ENCODE data around the gene DUSP1.

The DUSP1 gene

DNA sequence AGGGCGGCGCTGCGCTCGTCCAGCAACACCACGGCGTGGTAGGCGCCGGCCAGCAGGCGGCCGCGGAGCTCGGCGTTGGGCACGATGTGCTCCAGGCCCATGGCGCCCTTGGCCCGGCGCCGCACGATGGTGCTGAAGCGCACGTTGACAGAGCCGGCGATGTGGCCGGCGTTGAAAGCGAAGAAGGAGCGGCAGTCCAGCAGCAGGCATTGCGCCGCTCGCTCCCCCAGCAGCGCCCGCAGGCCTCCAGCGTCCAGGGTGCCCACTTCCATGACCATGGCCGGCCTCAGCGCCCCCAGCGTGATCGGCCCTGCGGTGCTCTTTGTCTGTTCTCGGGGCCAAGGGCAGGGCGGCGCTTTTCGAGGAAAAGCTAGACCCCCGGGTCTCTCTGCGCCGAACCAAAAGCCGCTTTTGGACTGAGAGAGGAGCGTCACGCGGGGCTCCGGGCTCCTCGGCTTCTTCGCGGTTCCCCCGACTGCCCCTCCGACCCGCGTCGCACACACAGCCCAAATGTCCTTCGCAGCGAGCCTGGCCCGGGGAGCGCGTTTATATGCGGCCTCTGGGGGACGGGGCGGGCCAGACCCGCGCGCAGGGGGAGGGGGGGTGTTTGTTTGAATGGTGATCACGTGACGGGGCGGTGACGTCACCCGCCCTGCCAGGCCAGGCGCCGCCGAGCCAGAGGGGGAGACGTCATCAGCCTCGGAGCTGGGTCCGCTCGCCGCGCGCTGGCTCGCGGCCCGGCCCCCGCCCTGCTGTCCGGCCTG lies at the start of gene DUSP1:
DUSP1 (minus strand) TSS at position 521 of the 764 bp plus-strand sequence; CDS start at position 278, 243 bp downstream.
- TF ChIP-seq GATA3 (IDR thresholded peaks at IDR 0.05; ENCODE audit: low read depth, low read length), result no peak

GRCh38 chr5:172820046-172820767 lies 49.2 kb upstream of the DUSP1 start:
- TF ChIP-seq GATA2 (IDR thresholded peaks at IDR 0.05; ENCODE audit: low read depth, low read length) (no peak), GATA3 (IDR thresholded peaks at IDR 0.05; ENCODE audit: low read depth, low read length) (no peak)

DNA sequence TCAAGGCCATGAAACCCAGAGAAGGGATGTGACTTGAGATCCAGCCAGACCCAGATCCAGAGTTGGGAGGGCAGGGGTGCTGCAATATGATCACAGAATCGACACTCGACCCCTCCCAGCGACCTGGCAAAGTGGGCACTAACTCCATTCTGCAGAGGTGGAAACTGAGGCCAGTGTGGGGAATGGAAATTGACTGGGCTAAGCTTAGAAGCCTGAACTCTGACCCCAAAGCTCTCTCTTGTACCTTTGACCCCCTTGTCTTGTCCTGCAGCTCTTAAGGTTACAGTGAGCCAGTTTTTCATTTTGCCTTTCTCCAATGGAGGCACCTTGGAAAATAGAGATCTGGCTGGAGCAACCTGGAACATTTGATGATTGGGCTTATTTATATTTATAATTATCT lies 48.6 kb upstream of the DUSP1 start:
- no peak for TF ChIP-seq GATA3 (IDR thresholded peaks at IDR 0.05; ENCODE audit: low read depth, low read length)
- TF ChIP-seq GATA2 (IDR thresholded peaks at IDR 0.05; ENCODE audit: low read depth, low read length), result no peak

DNA sequence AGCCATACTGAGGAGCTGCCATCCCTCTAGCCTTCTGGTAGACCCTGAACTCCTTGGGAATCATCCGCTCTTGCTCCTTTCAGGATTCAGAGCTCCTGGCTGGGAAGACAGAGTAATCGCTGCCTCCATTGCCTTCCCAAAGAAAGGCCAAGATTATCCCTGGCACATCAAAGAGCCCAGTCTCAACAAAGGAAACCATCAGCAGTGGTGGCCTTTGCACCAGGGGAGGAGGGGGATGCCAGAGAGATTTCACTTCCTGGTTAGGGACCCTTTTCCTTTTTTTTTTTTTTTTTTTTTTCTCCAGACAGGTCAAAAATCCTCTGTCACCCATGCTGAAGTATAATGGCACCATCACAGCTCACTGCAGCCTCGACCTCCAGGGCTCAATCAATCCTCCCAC lies 47.1 kb upstream of the DUSP1 start:
- TF ChIP-seq GATA3 (IDR thresholded peaks at IDR 0.05; ENCODE audit: low read depth, low read length) (no peak), GATA2 (IDR thresholded peaks at IDR 0.05; ENCODE audit: low read depth, low read length) (no peak)

DNA sequence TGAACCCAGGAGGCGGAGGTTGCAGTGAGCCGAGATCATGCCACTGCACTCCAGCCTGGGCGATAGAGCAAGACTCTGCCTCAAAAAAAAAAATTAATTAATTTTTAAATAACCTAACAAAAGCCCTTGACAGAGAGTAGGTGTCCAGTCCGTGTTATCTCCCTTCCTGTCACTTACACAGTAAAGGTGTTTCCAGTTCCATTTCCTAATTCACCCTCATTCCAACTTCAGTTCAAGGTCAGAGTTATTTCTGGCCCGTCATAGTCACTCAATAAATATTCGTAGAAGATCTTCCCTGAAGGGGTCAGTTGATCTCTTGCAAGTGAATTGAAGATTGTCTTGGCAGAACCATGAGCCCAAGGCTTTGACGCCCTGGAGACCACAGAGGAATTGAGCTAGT lies 46.7 kb upstream of the DUSP1 start:
- TF ChIP-seq GATA3 (IDR thresholded peaks at IDR 0.05; ENCODE audit: low read depth, low read length) (no peak), GATA2 (IDR thresholded peaks at IDR 0.05; ENCODE audit: low read depth, low read length) (no peak)

DNA sequence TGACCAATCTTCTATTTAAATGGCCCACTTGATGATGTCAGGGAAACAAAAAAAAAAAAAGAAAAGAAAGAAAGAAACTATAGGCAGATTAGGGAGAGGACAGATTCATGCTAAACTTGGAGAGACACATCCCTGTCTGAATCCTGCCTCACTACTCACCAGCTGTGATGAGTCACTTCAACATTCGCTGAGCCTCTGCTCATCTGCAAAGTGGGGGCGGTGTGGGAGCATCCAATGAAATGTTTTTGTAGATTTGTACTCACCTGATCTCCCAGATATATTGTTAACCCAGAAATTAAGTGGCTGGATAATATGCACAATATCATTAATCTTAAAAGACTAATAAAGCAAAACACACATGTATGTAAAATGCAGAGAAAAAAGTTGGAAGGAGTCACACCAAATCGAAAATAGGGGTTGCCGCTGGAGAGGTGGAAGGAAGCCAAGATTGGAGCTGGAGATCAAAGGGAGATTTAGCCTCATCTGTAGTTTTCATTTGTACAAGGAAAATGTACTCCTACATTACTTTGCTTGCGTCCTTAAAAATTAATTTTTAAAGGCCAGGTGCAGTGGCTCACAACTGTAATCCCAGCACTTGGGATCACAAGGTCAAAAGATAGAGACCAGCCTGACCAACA lies 46.0 kb upstream of the DUSP1 start:
- no peak for TF ChIP-seq GATA2 (IDR thresholded peaks at IDR 0.05; ENCODE audit: low read depth, low read length)
- no peak for TF ChIP-seq GATA3 (IDR thresholded peaks at IDR 0.05; ENCODE audit: low read depth, low read length)

DNA sequence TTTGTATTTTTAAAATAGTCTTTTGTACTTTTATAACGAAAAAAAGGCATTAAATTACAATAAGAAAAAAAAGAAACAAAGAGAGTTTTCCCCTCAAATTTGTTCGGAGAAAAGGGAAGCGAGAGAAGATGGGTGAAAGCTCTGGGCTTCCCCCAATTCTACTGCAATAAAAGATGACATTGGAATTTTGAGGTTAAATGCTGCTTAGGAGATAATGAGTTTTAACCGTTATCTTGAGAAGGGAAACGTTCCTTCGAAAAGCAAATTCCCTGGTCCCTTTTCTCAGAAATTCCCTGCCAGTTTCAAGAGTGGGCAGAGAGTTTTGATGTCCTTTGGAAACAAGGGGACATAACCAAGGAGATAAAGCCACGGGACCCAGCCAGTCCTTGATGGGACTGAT lies 44.6 kb upstream of the DUSP1 start:
- TF ChIP-seq GATA2 (IDR thresholded peaks at IDR 0.05; ENCODE audit: low read depth, low read length) (no peak), GATA3 (IDR thresholded peaks at IDR 0.05; ENCODE audit: low read depth, low read length) (no peak)

GRCh38 chr5:172809774-172810173 lies 38.8 kb upstream of the DUSP1 start:
- no peak for TF ChIP-seq GATA2 (IDR thresholded peaks at IDR 0.05; ENCODE audit: low read depth, low read length)
- no peak for TF ChIP-seq GATA3 (IDR thresholded peaks at IDR 0.05; ENCODE audit: low read depth, low read length)

GRCh38 chr5:172807766-172808311 lies 36.8 kb upstream of the DUSP1 start:
- TF ChIP-seq GATA3 (IDR thresholded peaks at IDR 0.05; ENCODE audit: low read depth, low read length) (no peak), GATA2 (IDR thresholded peaks at IDR 0.05; ENCODE audit: low read depth, low read length) (no peak)

- no peak for TF ChIP-seq GATA2 (IDR thresholded peaks at IDR 0.05; ENCODE audit: low read depth, low read length)
- TF ChIP-seq GATA3 (IDR thresholded peaks at IDR 0.05; ENCODE audit: low read depth, low read length), result no peak
Observed at GRCh38 chr5:172806897-172807672, 36.1 kb upstream of the DUSP1 start.

DNA sequence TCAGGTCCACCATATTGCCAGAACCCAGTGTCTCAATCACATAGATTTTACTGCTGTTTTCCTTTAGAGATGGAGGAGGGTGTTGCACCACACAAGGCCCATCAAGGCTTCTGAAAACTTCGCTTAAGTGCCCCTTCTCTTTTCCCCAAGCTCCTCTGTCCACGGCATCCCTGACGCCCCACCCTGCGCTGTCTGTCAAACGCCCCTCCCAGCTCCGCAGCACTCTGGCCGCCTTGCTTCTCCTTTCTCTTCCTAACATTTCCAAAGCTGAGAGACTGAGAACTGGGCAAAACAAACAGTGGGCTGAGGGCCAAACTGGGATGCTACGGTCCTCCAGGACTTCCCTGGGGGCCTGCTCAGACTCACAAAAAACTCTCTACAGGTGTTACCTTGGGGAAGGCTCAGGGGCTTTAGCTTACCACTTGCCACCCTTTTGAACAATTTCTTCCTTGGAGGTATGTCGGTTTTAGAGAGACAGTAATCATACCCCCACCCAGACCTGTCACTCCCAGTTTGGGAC lies 34.8 kb upstream of the DUSP1 start:
- TF ChIP-seq GATA2 (IDR thresholded peaks at IDR 0.05; ENCODE audit: low read depth, low read length) (no peak), GATA3 (IDR thresholded peaks at IDR 0.05; ENCODE audit: low read depth, low read length) (no peak)

- no peak for TF ChIP-seq GATA2 (IDR thresholded peaks at IDR 0.05; ENCODE audit: low read depth, low read length)
- no peak for TF ChIP-seq GATA3 (IDR thresholded peaks at IDR 0.05; ENCODE audit: low read depth, low read length)
Observed at GRCh38 chr5:172805018-172805683, 34.2 kb upstream of the DUSP1 start.

DNA sequence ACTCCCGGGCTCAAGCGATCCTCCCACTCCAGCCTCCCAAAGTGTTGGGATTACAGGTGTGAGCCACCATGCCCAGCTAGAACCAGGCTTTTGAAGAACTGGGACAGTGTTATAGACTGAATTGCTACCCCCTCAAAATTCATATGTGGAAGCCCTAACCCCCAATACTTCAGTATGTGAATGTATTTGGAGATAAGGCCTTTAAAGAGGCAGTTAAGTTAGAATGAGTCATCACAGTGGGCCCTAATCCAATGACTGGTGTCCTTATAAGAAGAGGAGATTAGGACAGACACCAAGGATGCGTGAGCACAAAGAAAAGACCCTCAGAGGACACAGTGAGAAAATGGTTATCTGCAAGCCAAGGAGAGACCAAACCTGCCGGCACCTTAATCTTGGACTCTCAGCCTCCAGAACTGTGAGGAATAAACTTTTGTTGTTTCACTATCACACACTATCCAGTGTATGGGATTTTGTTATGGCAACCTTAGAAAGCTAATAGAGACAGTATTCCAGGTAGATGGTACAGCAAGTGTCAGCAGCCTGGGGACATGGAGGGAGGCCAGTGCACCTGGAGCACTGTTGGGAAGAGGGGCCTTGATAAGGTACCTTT lies 31.7 kb upstream of the DUSP1 start:
- TF ChIP-seq GATA3 (IDR thresholded peaks at IDR 0.05; ENCODE audit: low read depth, low read length), result no peak
- no peak for TF ChIP-seq GATA2 (IDR thresholded peaks at IDR 0.05; ENCODE audit: low read depth, low read length)
